ENCODE measurements around the gene TIAM2.

The TIAM2 gene

GRCh38 chr6:155141512-155141911 is 146.4 kb downstream of the TIAM2 start:
- no peak for DNase-seq

GRCh38 chr6:155142168-155143028 is 147.3 kb downstream of the TIAM2 start:
- no peak for DNase-seq

- no peak for DNase-seq
These were observed 148.0 kb downstream of the TIAM2 start for GRCh38 chr6:155143029-155143577.

- no peak for DNase-seq
These were observed 148.5 kb downstream of the TIAM2 start for GRCh38 chr6:155143578-155144106.

GRCh38 chr6:155146205-155146604 is 151.1 kb downstream of the TIAM2 start:
- DNase-seq: no peak

- DNase-seq: no peak
These were observed 153.0 kb downstream of the TIAM2 start for GRCh38 chr6:155147958-155148663.

GRCh38 chr6:155150967-155151671 is 156.0 kb downstream of the TIAM2 start:
- no peak for DNase-seq

GRCh38 chr6:155152211-155153076 is 157.3 kb downstream of the TIAM2 start:
- DNase-seq: no peak

- DNase-seq: peak; percentile 62
These were observed 159.2 kb downstream of the TIAM2 start for GRCh38 chr6:155154158-155154830.

- no peak for DNase-seq
These were observed 160.8 kb downstream of the TIAM2 start for GRCh38 chr6:155155787-155156447.

- no peak for DNase-seq
These were observed 162.0 kb downstream of the TIAM2 start for GRCh38 chr6:155157101-155157500.

GRCh38 chr6:155158030-155158843 is 163.1 kb downstream of the TIAM2 start:
- no peak for DNase-seq

GRCh38 chr6:155162682-155163081 is 167.6 kb downstream of the TIAM2 start:
- no peak for DNase-seq

GRCh38 chr6:155163601-155164000 is 168.5 kb downstream of the TIAM2 start:
- no peak for DNase-seq

- no peak for DNase-seq
These were observed 170.1 kb downstream of the TIAM2 start for GRCh38 chr6:155165029-155165710.

GRCh38 chr6:155170519-155170918 is 175.4 kb downstream of the TIAM2 start:
- no peak for DNase-seq

GRCh38 chr6:155171109-155171746 is 176.1 kb downstream of the TIAM2 start:
- peak; percentile 96 for DNase-seq

- peak; percentile 90 for DNase-seq
These were observed 176.8 kb downstream of the TIAM2 start for GRCh38 chr6:155171747-155172449.
